Activated CD8-positive, alpha-beta memory T cell treated with anti-CD3 and anti-CD28 coated beads, Interleukin-2, amount 10 ng/mL, durations not matched to agents 7 days and 5 days (primary cell): ENCODE results near the gene SLC52A1. TPM values are rescaled to one million over a fixed set of nuclear protein-coding genes. Genes with fewer than 3 reads are reported as not detected.
"Not testable (repeated sequence)": the region's sequence is repeated elsewhere in the genome, so short reads cannot be mapped to it uniquely, and the experiment has no call there.

Experiments
- ATAC-seq: fragments of 150-1000 bp; cut with Tn5 transposase; one replicate; pipeline ENCODE4 v1.10.0; 2021; ENCODE audit warnings: moderate library complexity
- CTCF ChIA-PET: fragments of 350-600 bp; sonication (Branson Sonifier 250); formaldehyde crosslinking; loops from one replicate; lab custom pipeline; 2021; ENCODE audit warnings: antibody characterized with exemption; lab: Charles Lee
- DNase-seq: peaks from one replicate; pipeline ENCODE4 v3.0.0-alpha.2; 2020
- H3K27ac Mint-ChIP-seq: one replicate; pipeline ENCODE4 v1.8.0; 2021; ENCODE audit warnings: mild to moderate bottlenecking, mixed read lengths
- H3K27me3 Mint-ChIP-seq: one replicate; pipeline ENCODE4 v1.8.0; 2021; ENCODE audit warnings: mixed read lengths
- H3K36me3 Mint-ChIP-seq: one replicate; pipeline ENCODE4 v1.8.0; 2021; ENCODE audit warnings: mild to moderate bottlenecking, mixed read lengths
- H3K4me1 Mint-ChIP-seq: one replicate; pipeline ENCODE4 v1.8.0; 2021; ENCODE audit warnings: mixed read lengths
- H3K4me3 Mint-ChIP-seq: one replicate; pipeline ENCODE4 v1.8.0; 2021; ENCODE audit warnings: mild to moderate bottlenecking, moderate library complexity, mixed read lengths
- H3K9me3 Mint-ChIP-seq: one replicate; pipeline ENCODE4 v1.8.0; 2022; ENCODE audit warnings: low read depth, mixed read lengths
- total RNA-seq, 2 experiments: library from RNA; stranded (reverse); gene quantifications; one replicate each; pipeline ENCODE4 v1.2.3, GENCODE V29; 2021

The SLC52A1 gene
- total RNA-seq, 2 experiments from 2014 or later, result 0.84 to 2.2 TPM

- Mint-ChIP-seq H3K4me1 (peaks cover 70% of the 10 kb centered on the region), H3K27me3 (no peaks in the 10 kb centered on the region), H3K27ac (peak overlapping the region; percentile 69), H3K36me3 (peaks cover 34% of the 10 kb centered on the region), H3K9me3 (no peaks in the 10 kb centered on the region), H3K4me3 (peak overlapping the region; percentile 14)
- no peak for DNase-seq
- no peak for ATAC-seq
- CTCF ChIA-PET, result interaction anchor here (0.9 to 2.2 kb wide), 6 partner anchors 13 to 65 kb away, joined by 3 to 11 read pairs (median 5); no protein-coding TSS in a partner anchor
Observed at GRCh38 chr17:5045496-5045895, 10.3 kb upstream of the SLC52A1 start.

GRCh38 chr17:5044630-5045029 is 9.4 kb upstream of the SLC52A1 start:
- CTCF ChIA-PET, result interaction anchor here (1.2 to 2.2 kb wide), 5 partner anchors 9 to 58 kb away, joined by 3 to 11 read pairs (median 4); partner anchors contain the start of gene SLC52A1
- Mint-ChIP-seq H3K36me3 (peaks cover 30% of the 10 kb centered on the region), H3K27me3 (no peaks in the 10 kb centered on the region), H3K27ac (peak overlapping the region; percentile 18), H3K4me3 (peak overlapping the region; percentile 36), H3K9me3 (no peaks in the 10 kb centered on the region), H3K4me1 (peaks cover 72% of the 10 kb centered on the region)
- ATAC-seq (no peak), DNase-seq (no peak)

DNA sequence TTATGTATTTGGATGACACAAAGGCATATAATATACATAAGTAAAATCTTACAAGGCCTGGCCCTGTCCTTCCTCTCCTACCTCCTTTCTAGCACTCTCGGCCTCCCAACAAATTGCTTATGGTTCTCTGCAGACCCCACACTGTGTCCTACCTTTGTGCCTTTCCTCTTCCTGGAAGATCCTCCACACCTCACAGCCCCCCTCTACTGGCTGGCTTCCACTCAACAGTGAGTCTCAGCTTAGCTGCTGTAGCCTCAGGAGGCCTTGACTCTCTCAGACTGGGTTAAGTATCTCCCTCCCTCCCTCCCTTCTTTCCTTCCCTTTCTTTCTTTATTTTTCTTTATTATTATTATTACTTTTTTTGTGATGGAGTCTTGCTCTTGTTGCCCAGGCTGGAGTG is 8.3 kb upstream of the SLC52A1 start:
- no peak for ATAC-seq

GRCh38 chr17:5042157-5043022 is 7.2 kb upstream of the SLC52A1 start:
- peaks cover 18% of the 10 kb centered on the region for H3K36me3 Mint-ChIP-seq
- H3K4me1 Mint-ChIP-seq, result peaks cover 55% of the 10 kb centered on the region
- DNase-seq, result peak; percentile 66
- no peaks in the 10 kb centered on the region for H3K9me3 Mint-ChIP-seq
- H3K27me3 Mint-ChIP-seq, result no peaks in the 10 kb centered on the region
- CTCF ChIA-PET, result interaction anchor here (0.9 to 2.4 kb wide), 7 partner anchors 10 to 133 kb away, joined by 3 to 8 read pairs (median 4); partner anchors contain the start of gene CAMTA2
- H3K27ac Mint-ChIP-seq, result peak overlapping the region; percentile 95
- H3K4me3 Mint-ChIP-seq, result peak overlapping the region; percentile 89
- peak; percentile 73 for ATAC-seq

More for the DNA sequence above, 8.3 kb upstream of the SLC52A1 start:
- peaks cover 63% of the 10 kb centered on the region for H3K4me1 Mint-ChIP-seq
- H3K9me3 Mint-ChIP-seq, result no peaks in the 10 kb centered on the region
- H3K36me3 Mint-ChIP-seq, result peaks cover 23% of the 10 kb centered on the region
- H3K27me3 Mint-ChIP-seq, result no peaks in the 10 kb centered on the region
- H3K27ac Mint-ChIP-seq, result peak overlapping the region; percentile 95
- CTCF ChIA-PET, result interaction anchor here (0.7 to 2.4 kb wide), 5 partner anchors 8 to 41 kb away, joined by 3 to 8 read pairs (median 3); partner anchors contain the start of gene SLC52A1
- DNase-seq, result no peak
- peak overlapping the region; percentile 89 for H3K4me3 Mint-ChIP-seq

DNA sequence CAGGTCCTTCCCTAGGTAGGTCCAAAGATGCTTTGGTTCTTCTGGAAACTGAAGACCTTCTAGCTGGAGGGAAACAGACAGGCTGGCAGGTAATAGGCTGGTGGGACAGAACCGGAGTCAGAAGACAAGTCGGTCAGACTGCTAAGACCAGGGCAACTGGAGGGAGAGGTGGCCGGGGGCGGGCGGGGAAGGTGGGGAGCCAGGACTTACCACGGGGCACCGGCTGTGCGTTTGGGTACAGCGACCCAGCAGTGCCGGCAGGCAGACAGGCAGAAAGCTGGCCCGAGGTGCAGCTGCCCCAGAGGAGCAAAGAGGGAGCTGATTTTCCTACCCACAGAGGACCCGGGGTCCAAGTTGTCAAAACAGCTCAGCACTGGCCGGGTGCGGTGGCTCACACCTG is 575 bp downstream of the SLC52A1 start:
- no peak overlapping the region for H3K4me3 Mint-ChIP-seq
- no peak for DNase-seq
- H3K27ac Mint-ChIP-seq, result no peak overlapping the region
- peaks cover 26% of the 10 kb centered on the region for H3K4me1 Mint-ChIP-seq
- no peak for ATAC-seq
- no peaks in the 10 kb centered on the region for H3K9me3 Mint-ChIP-seq
- CTCF ChIA-PET, result interaction anchor here (1.0 to 10.2 kb wide), 5 partner anchors 9 to 125 kb away, joined by 3 to 103 read pairs (median 3); partner anchors contain the start of gene CAMTA2
- H3K36me3 Mint-ChIP-seq, result peaks cover 2% of the 10 kb centered on the region
- H3K27me3 Mint-ChIP-seq, result no peaks in the 10 kb centered on the region

DNA sequence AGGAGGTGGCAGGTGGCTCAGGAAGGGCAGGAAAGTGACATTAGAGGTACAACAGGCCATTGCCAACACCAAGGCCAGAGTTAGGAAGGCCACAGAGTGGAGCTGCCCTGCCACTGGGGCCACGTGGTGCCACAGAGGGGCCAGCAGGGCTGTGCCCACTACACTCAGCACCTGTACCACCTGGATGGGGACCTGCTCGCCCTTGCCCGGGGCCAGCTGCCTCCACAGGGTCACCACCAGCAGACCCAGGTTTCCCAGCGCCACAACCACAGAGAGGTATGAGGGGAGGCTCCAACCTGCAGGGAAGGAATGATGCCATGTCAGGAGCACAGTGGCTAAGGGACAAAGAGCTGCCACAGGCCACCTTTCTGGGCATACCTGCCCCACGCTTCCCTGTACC is 1.2 kb downstream of the SLC52A1 start:
- CTCF ChIA-PET, result interaction anchor here (1.0 to 10.2 kb wide), 4 partner anchors 16 to 125 kb away, joined by 3 to 103 read pairs (median 10); partner anchors contain the start of gene CAMTA2
- ATAC-seq (no peak), DNase-seq (no peak)
- Mint-ChIP-seq H3K9me3 (no peaks in the 10 kb centered on the region), H3K36me3 (peaks cover 2% of the 10 kb centered on the region), H3K27ac (no peak overlapping the region), H3K27me3 (no peaks in the 10 kb centered on the region), H3K4me3 (no peak overlapping the region), H3K4me1 (peaks cover 27% of the 10 kb centered on the region)

DNA sequence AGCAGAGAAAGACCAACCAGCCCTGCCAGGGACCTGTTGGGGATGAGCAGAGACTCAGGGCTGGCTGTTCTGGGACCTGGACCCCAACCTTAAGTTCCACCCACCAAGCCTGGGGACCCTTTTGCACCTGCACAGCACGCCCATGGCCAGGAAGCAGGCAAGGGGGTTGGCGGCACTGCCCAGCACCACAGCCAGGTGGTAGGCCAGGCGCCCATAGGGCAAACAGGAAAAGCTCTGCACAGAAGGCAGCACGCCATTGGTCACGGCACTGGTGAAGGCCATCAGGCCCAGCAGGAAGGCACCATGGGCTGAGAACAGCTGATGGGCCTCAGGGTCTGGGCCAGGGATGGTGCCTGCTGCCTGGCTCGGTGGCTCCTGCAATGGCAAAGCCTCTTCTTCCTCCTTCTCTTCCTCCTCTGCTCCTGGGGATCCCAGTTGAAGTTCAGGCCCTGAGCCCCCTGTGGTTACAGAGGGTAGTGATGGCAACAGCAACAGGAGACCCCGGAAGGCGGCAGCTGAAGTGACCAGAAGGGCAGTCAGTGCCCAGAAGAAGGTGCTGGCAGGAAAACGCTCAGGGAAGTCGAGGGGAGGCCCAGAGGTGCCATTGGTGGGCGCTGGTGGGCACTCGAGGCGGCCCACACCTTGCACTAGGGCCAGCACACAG is 1.7 kb downstream of the SLC52A1 start:
- Mint-ChIP-seq H3K36me3 (peaks cover 2% of the 10 kb centered on the region), H3K4me1 (peaks cover 27% of the 10 kb centered on the region), H3K27me3 (no peaks in the 10 kb centered on the region), H3K4me3 (no peak overlapping the region), H3K27ac (no peak overlapping the region), H3K9me3 (no peaks in the 10 kb centered on the region)
- ATAC-seq (no peak), DNase-seq (no peak)
- CTCF ChIA-PET, result interaction anchor here (1.2 to 10.2 kb wide), 3 partner anchors 14 to 27 kb away, joined by 3 to 103 read pairs (median 3); no protein-coding TSS in a partner anchor

DNA sequence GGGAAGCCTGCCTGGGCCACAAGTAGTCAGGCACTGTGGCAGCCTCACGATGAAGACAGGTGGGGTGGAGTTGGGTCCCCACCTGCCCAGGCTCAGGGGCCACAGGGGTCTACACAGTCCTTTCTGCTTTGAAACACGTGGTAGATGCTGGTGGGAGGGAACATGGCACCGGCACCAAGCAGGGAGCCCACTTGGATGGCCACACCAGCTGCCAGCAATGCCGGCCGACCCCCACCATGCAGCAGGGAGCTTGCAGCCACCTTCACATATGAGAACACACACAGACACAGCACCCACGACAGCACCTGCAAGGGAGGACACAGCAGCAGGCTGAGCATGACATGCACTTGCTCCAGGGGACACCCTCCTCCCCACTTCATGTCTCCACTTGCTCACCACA is 2.4 kb downstream of the SLC52A1 start:
- no peak for DNase-seq
- CTCF ChIA-PET, result interaction anchor here (0.6 to 10.2 kb wide), 3 partner anchors 14 to 52 kb away, joined by 3 to 103 read pairs (median 3); no protein-coding TSS in a partner anchor
- Mint-ChIP-seq H3K4me1 (peaks cover 27% of the 10 kb centered on the region), H3K36me3 (peaks cover 2% of the 10 kb centered on the region), H3K27me3 (no peaks in the 10 kb centered on the region), H3K27ac (no peak overlapping the region), H3K4me3 (no peak overlapping the region), H3K9me3 (no peaks in the 10 kb centered on the region)
- ATAC-seq, result no peak

DNA sequence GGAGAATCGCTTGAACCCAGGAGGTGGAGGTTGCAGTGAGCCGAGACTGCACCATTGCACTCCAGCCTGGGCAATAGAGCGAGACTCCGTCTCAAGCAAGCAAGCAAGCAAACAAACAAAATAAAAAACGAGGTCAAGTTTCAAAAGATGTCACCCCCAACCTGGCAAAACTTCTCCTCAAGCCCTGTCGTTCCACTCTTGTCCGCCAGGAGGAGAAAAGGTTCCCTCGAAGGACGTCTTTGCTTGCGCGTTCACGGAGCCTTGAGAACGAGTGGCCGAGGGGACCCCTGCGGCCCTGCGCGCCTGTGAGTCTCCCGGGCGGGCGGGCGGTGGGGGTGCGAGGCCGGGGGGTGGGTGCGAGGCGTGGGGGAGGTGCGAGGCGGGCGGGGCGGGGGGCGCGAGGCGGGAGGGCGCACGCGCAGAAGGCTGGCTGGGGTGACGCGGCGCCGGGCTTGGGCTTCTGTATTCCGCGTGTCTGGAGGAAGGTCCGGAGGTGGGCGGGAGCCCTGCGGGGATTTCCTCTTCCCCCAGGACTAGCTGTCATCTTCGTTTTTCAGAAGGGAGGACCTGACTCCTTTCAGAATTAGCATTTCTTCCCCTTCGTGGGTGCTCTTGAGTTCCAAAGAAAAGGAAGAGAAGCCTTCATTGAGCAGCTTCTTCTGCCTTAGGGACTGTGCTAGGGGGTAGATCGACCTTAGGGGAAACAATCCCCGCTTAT is 3.7 kb downstream of the SLC52A1 start:
- peak overlapping the region; percentile 80 for H3K4me3 Mint-ChIP-seq
- peak; percentile 79 for ATAC-seq
- peak; percentile 91 for DNase-seq
- H3K9me3 Mint-ChIP-seq, result no peaks in the 10 kb centered on the region
- H3K36me3 Mint-ChIP-seq, result peaks cover 2% of the 10 kb centered on the region
- no peaks in the 10 kb centered on the region for H3K27me3 Mint-ChIP-seq
- peaks cover 25% of the 10 kb centered on the region for H3K4me1 Mint-ChIP-seq
- CTCF ChIA-PET, result interaction anchor here (0.5 to 10.2 kb wide), 15 partner anchors 9 to 122 kb away, joined by 3 to 103 read pairs (median 6); partner anchors contain the start of genes INCA1, KIF1C and ZFP3
- H3K27ac Mint-ChIP-seq, result peak overlapping the region; percentile 93

DNA sequence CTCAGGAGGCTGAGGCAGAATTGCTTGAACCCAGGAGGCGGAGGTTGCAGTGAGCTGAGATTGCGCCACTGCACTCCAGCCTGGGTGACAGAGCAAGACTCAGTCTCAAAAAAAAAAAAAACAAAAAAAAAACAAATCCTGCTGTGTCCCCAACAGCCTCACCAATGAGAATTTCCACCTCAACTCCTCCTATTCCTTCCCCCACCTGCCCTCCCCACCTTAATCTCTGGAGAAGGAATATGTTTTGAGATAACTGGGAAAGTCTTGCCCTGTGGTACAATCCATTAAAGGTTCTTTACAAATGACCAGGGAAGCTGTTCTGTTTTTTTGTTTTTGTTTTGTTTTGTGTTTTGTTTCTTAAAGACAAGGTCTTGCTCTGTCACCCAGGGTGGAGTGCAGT is 5.1 kb downstream of the SLC52A1 start:
- DNase-seq, H3K27me3 Mint-ChIP-seq, H3K9me3 Mint-ChIP-seq, H3K36me3 Mint-ChIP-seq, ATAC-seq: not testable (repeated sequence)
- Mint-ChIP-seq H3K4me1 (peaks cover 25% of the 10 kb centered on the region), H3K27ac (peak overlapping the region; percentile 93), H3K4me3 (peak overlapping the region; percentile 80)
- CTCF ChIA-PET, result interaction anchor here (0.7 to 10.2 kb wide), 13 partner anchors 10 to 121 kb away, joined by 3 to 103 read pairs (median 8); partner anchors contain the start of genes CAMTA2, INCA1 and KIF1C

DNA sequence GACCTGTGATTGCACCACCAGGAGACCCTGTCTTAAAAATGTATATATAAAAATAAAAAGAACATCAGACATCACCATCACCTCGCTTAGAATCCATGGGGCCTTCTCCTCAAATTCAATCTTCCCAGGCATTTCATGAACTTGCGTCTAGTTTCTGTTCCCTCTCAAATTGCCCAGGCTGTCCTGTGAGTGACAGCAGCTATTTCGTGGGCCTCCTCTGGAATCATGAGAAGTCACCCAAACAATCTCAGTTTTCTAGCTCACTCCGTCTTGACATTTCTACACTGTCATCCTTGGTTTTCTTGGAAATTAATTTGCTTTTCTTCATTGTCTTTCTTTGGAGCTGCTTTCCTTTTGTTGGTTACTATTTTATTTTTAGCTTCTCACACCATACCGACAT is 7.3 kb downstream of the SLC52A1 start:
- Mint-ChIP-seq H3K27ac (no peak overlapping the region), H3K27me3 (no peaks in the 10 kb centered on the region), H3K4me3 (no peak overlapping the region), H3K9me3 (no peaks in the 10 kb centered on the region), H3K36me3 (peaks cover 2% of the 10 kb centered on the region), H3K4me1 (peaks cover 21% of the 10 kb centered on the region)
- CTCF ChIA-PET, result interaction anchor here (10.2 kb wide), 1 partner anchor 33 kb away, joined by 103 read pairs; no protein-coding TSS in a partner anchor
- ATAC-seq (no peak), DNase-seq (no peak)

DNA sequence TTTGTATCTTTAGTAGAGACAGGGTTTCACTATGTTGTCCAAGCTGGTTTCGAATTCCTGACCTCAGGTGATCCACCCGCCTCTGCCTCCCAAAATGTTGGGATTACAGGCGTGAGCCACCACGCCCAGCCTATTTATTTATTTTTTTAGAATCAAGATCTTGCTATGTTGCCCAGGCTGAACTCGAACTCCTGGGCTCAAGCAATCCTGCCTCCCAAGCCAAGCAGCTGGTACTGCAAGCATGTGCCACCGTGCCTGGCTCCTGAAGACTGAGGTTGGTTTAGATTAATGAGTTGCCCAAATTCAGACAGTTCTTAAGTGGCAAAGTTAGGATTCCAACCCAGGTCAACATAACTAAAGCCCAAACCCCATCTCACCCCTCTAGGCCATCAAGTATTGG is 7.9 kb downstream of the SLC52A1 start:
- DNase-seq (no peak), ATAC-seq (no peak)
- peaks cover 19% of the 10 kb centered on the region for H3K4me1 Mint-ChIP-seq
- no peaks in the 10 kb centered on the region for H3K27me3 Mint-ChIP-seq
- H3K9me3 Mint-ChIP-seq, result no peaks in the 10 kb centered on the region
- H3K4me3 Mint-ChIP-seq, result no peak overlapping the region
- CTCF ChIA-PET, result interaction anchor here (10.2 kb wide), 1 partner anchor 33 kb away, joined by 103 read pairs; no protein-coding TSS in a partner anchor
- H3K27ac Mint-ChIP-seq, result no peak overlapping the region
- peaks cover 6% of the 10 kb centered on the region for H3K36me3 Mint-ChIP-seq
